ENCODE results near the gene RNF6.

DNA sequence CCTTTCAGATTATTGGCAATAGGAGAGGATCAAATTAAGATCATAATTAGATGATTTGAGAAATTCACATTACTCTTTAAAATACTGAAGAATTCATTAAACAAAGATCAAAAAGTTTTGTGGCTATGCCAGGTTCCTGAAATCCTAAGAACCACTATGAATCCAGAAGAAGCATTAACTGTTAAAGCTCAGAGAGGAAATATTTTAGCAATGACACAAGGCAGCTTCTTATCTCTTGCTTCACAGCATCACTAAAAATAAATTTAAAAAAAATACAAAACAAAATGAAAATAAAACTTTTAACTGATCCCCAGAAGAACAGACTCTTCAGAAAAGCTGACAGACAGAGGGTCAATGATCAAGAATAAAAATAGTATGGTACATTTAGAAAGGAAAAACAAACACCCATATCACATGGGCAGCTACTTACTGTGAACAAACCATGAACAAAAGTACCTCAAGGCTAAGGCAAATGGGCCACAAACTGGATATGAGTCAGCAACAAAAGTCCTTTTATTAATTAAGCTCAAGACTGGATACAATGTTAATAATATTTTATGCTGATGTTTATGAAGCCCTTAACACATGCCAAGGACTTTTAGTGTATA is 19.6 kb downstream of the RNF6 start:
- TF ChIP-seq, protein P1, sequence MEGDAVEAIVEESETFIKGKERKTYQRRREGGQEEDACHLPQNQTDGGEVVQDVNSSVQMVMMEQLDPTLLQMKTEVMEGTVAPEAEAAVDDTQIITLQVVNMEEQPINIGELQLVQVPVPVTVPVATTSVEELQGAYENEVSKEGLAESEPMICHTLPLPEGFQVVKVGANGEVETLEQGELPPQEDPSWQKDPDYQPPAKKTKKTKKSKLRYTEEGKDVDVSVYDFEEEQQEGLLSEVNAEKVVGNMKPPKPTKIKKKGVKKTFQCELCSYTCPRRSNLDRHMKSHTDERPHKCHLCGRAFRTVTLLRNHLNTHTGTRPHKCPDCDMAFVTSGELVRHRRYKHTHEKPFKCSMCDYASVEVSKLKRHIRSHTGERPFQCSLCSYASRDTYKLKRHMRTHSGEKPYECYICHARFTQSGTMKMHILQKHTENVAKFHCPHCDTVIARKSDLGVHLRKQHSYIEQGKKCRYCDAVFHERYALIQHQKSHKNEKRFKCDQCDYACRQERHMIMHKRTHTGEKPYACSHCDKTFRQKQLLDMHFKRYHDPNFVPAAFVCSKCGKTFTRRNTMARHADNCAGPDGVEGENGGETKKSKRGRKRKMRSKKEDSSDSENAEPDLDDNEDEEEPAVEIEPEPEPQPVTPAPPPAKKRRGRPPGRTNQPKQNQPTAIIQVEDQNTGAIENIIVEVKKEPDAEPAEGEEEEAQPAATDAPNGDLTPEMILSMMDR (IDR thresholded peaks at IDR 0.05), result no peak
- no peak for TF ChIP-seq POLR2A (IDR thresholded peaks at IDR 0.05)

All from gastroesophageal sphincter (tissue), 3 donors.